ENCODE results near the gene KCNIP4. TPM values are rescaled to one million over a fixed set of nuclear protein-coding genes. Genes with fewer than 3 reads are reported as not detected.

The KCNIP4 gene
- total and polyA plus RNA-seq, 8 donors = 0.05 TPM; not detected in 7

GRCh38 chr4:21869978-21870745 is 78.4 kb downstream of the KCNIP4 start:
- ATAC-seq (no peak), FAIRE-seq (no peak)
- intact Hi-C loops (cut with DNase I) = no loop called here

GRCh38 chr4:21864686-21865085 is 83.9 kb downstream of the KCNIP4 start:
- ATAC-seq (no peak), DNase-seq (no peak), FAIRE-seq (no peak)
- H3K4me3 ChIP-seq = no peak overlapping the region
- no peaks in the 10 kb centered on the region for H3K27me3 ChIP-seq
- 55 to 78% methylated on average over 2 of the region's 2 CpGs for WGBS, 2 donors
- no peak overlapping the region for H3K27ac ChIP-seq
- intact Hi-C loops (cut with DNase I) = no loop called here
- no peaks in the 10 kb centered on the region for H3K9me3 ChIP-seq
- no peaks in the 10 kb centered on the region for H3K36me3 ChIP-seq
- H3K4me1 ChIP-seq = no peaks in the 10 kb centered on the region
- no peak for TF ChIP-seq CTCF (IDR thresholded peaks at IDR 0.05)

More at GRCh38 chr4:21869978-21870745, 78.4 kb downstream of the KCNIP4 start:
- H3K27me3 ChIP-seq = no peaks in the 10 kb centered on the region
- H3K36me3 ChIP-seq = no peaks in the 10 kb centered on the region
- H3K4me1 ChIP-seq = no peaks in the 10 kb centered on the region
- H3K4me3 ChIP-seq = no peak overlapping the region
- no peak for DNase-seq
- WGBS, 2 donors = 59 to 64% methylated on average over 8 of the region's 8 CpGs
- H3K27ac ChIP-seq = no peak overlapping the region
- no peak for TF ChIP-seq CTCF (IDR thresholded peaks at IDR 0.05)
- H3K9me3 ChIP-seq = no peaks in the 10 kb centered on the region

DNA sequence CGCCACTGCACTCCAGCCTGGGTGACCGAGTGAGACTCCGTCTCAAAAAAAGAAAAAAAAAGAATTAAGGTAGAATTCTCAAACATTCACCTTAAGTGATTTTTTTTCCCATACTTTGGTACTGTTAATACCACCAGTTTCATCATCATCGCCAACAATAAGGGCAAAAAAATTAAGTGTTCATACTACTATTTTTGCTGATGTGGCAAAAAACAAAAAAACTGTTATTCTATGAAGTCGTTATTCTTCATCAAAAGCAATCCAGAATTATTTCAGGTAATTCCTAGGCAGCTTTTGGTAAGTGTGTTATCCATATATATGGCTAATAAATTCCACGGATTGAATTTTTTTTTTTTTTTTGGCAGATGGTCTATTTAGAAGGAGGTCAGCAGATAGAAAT is 85.7 kb downstream of the KCNIP4 start:
- ATAC-seq = no peak

GRCh38 chr4:21858971-21859370 is 89.6 kb downstream of the KCNIP4 start:
- Histone ChIP-seq H3K4me1 (no peaks in the 10 kb centered on the region), H3K36me3 (no peaks in the 10 kb centered on the region), H3K27me3 (no peaks in the 10 kb centered on the region), H3K27ac (no peak overlapping the region), H3K9me3 (no peaks in the 10 kb centered on the region), H3K4me3 (no peak overlapping the region)
- no peak for DNase-seq
- 64 to 74% methylated on average over 3 of the region's 3 CpGs for WGBS, 2 donors
- no peak for FAIRE-seq
- ATAC-seq = no peak
- intact Hi-C loops (cut with DNase I) = no loop called here
- no peak for TF ChIP-seq CTCF (IDR thresholded peaks at IDR 0.05)

More for the DNA sequence above, 85.7 kb downstream of the KCNIP4 start:
- WGBS, 2 donors = 78 to 84% methylated on average over 5 to 6 of the region's 6 CpGs
- H3K27ac ChIP-seq = no peak overlapping the region
- H3K4me3 ChIP-seq = no peak overlapping the region
- H3K9me3 ChIP-seq = no peaks in the 10 kb centered on the region
- no peaks in the 10 kb centered on the region for H3K36me3 ChIP-seq
- TF ChIP-seq CTCF (IDR thresholded peaks at IDR 0.05) = no peak
- intact Hi-C loops (cut with DNase I) = no loop called here
- no peak for DNase-seq
- no peaks in the 10 kb centered on the region for H3K27me3 ChIP-seq
- no peaks in the 10 kb centered on the region for H3K4me1 ChIP-seq
- FAIRE-seq = no peak

GRCh38 chr4:21856754-21857153 is 91.8 kb downstream of the KCNIP4 start:
- no peaks in the 10 kb centered on the region for H3K36me3 ChIP-seq
- DNase-seq = peak in 1 of 6 donors; percentile 40
- H3K27me3 ChIP-seq = no peaks in the 10 kb centered on the region
- FAIRE-seq = no peak
- H3K9me3 ChIP-seq = no peaks in the 10 kb centered on the region
- TF ChIP-seq CTCF (IDR thresholded peaks at IDR 0.05) = no peak
- H3K4me3 ChIP-seq = no peak overlapping the region
- no peak for ATAC-seq
- no peaks in the 10 kb centered on the region for H3K4me1 ChIP-seq
- WGBS, 2 donors = 43 to 68% methylated on average over 2 of the region's 2 CpGs
- no peak overlapping the region for H3K27ac ChIP-seq
- intact Hi-C loops (cut with DNase I) = no loop called here

Measured in pancreas (tissue), 10 donors.